GOT3 (cell line): ENCODE results near the gene UBE2I.
"Not testable (repeated sequence)": the region's sequence is repeated elsewhere in the genome, so short reads cannot be mapped to it uniquely, and the experiment has no call there.

Experiments used
- DNase-seq: peaks from one replicate; lab custom pipeline; 2025; ENCODE audit warnings: mixed read lengths; lab: John Stamatoyannopoulos, UW

UBE2I gene

DNA sequence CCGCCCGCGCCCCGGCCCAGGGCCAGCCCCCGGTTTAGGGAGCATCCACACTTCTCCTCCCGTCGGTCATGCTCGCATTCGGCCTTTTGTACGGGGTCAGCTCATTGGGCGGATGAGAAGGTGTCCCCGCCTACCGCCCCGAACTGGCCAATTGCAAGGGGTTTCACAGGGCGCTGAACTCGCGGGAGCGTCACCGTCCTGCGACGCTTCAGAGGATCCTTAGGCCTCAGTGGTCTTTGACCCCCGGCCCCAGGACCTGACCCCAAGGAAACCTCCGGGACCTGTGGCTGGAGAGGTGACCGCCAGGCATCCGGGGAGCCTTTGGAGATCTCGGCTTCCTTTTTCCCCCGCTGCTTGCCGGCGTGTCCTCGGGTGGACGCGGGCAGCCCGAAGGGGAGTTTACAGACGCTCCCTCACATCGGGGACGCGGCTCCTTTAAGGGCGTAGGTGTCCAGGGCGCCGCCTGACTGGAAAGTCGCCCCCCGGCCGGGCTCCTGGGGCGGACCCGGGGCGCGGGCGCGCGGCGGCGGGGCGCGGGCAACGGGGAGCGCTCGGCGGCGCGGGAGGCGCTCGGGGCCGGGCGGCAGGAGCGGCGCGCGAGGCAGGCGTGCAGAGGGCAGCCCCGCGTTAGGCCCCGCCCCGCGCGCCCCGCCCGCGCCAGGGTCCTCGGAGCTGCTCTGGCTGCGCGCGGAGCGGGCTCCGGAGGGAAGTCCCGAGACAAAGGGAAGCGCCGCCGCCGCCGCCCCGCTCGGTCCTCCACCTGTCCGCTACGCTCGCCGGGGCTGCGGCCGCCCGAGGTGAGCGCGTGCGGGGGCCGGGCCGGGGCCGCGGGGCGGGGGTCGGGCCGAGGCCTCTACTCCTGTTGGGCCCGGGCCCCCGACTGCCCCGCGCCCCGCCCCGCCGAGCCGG, at the start of gene UBE2I:
TSS of gene UBE2I (plus strand) at position 660 of the 909 bp plus-strand sequence. CDS start 4,395 bp downstream, outside the sequence.
- DNase-seq, result peak; percentile 95

- no peak for DNase-seq
These were observed 49.7 kb upstream of the UBE2I start for GRCh38 chr16:1259760-1260068.

- DNase-seq, result no peak
These were observed 49.2 kb upstream of the UBE2I start for GRCh38 chr16:1260101-1260680.

- no peak for DNase-seq
These were observed 48.1 kb upstream of the UBE2I start for GRCh38 chr16:1261131-1261892.

DNA sequence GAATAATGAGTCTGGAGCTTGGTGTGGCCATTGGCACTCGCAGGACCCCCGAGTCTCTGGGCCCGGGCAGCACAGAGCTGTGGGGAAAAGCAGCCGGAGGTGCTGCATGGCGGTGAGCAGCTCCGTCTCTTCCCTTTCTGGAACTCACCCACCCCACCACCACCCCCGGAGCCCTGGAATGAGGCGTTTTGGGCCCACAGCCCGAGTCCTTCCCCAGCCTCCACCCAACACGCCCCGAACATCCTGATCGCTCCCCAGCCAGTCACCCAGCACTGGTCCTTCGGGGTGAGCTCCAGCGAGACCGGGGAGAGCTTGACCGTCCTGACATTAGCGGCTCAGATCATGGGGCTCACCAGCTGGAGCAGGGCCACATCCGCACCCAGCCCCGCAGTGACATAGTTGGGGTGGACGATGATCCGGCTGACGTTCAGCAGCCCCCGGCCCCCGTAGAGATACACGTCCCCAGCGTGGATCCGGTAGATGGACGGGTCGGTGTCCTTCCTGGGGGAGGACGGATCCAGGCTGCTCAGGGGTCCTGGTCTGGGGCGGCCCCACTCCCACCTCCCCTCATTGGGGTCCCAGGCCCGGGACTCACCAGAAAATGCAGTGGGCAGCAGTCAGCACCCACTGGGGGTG, 47.1 kb upstream of the UBE2I start:
- no peak for DNase-seq

GRCh38 chr16:1262846-1263221, 46.6 kb upstream of the UBE2I start:
- DNase-seq, result no peak

- no peak for DNase-seq
These were observed 45.7 kb upstream of the UBE2I start for GRCh38 chr16:1263591-1264344.

- no peak for DNase-seq
These were observed 44.9 kb upstream of the UBE2I start for GRCh38 chr16:1264345-1265089.

DNA sequence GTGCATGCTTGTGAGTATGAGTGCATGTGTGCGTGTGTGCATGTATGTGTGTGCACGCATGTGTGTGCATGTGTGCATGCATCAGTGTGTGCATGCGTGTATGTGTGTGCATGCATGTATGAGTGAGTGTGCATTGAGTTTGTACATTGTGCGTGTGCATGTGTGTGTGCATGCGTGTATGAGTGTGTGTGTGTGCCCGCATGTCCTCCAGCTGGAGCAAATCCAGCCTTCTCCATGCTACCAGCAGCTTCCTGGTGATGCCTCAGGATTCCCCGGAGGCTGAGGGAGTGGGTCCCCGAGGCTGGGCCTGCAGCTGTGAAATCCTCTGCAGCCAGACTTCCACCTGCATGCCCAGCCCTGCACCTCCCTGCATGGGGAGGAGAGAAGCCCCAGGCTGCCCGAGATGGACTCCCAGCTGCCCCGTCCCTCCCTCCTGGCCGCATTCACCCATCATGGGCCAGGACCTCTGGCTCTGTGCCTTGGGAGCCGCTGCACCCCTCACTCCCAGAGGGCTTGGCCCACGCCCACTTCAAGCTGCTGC, 44.3 kb upstream of the UBE2I start:
- no peak for DNase-seq

DNA sequence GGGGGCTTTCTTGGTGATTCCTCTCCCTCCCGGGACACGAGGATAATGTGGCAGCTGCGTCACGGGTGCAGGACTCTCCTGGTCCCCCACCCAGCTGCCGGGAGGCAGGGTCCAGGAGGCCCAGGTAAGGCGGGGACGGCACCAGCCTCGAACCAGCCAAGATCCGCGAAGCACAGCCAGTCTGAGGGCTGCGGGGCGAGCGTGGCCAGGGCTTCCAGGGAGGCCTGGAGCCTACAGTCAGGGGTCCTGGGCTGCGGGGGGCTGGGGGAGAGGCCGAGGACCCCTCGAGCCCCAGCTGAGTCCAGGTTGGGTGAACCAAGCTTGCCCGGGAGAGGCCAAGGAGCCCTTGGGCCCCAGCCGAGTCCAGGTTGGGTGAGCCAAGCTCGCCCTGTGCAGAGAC, 43.6 kb upstream of the UBE2I start:
- no peak for DNase-seq

GRCh38 chr16:1269418-1269817, 40.0 kb upstream of the UBE2I start:
- DNase-seq, result not testable (repeated sequence)

DNA sequence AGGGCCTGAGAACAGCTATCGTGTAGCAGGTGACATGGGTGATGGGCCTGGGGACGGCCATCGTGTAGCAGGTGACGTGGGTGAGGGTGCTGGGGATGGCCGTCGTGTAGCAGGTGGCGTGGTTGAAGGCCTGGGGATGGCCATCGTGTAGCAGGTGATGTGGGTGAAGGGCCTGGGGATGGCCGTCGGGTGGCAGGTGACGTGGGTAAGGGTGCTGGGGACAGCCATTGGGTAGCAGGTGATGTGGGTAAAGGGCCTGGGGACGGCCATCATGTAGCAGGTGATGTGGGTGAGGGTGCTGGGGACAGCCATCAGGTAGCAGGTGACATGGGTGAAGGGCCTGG, 38.1 kb upstream of the UBE2I start:
- no peak for DNase-seq

DNA sequence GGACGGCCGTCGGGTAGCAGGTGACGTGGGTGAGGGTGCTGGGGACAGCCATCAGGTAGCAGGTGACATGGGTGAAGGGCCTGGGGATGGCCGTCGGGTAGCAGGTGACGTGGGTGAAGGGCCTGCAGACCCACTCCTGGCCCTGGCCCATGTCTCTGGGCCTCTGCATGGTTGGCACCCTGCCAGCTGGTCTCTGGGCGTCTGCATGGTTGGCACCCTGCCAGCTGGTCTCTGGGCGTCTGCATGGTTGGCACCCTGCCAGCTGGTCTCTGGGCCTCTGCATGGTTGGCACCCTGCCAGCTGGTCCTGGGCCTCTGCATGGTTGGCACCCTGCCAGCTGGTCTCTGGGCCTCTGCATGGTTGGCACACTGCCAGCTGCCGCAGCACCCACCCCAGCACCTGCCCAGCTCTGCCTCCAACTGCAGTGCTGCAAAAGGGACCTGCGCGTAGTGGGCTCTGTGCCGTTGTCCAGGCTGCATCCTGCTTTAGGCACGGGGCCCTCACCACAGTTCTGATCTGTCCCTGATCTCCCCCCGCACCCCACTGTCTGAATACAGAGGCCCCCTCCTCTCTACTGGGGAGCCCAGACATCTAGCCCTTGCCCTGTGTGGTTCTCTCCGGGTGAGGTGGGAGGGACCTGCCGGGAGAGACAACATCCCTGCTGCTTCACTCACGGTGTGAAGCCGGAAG, 37.6 kb upstream of the UBE2I start:
- not testable (repeated sequence) for DNase-seq

DNA sequence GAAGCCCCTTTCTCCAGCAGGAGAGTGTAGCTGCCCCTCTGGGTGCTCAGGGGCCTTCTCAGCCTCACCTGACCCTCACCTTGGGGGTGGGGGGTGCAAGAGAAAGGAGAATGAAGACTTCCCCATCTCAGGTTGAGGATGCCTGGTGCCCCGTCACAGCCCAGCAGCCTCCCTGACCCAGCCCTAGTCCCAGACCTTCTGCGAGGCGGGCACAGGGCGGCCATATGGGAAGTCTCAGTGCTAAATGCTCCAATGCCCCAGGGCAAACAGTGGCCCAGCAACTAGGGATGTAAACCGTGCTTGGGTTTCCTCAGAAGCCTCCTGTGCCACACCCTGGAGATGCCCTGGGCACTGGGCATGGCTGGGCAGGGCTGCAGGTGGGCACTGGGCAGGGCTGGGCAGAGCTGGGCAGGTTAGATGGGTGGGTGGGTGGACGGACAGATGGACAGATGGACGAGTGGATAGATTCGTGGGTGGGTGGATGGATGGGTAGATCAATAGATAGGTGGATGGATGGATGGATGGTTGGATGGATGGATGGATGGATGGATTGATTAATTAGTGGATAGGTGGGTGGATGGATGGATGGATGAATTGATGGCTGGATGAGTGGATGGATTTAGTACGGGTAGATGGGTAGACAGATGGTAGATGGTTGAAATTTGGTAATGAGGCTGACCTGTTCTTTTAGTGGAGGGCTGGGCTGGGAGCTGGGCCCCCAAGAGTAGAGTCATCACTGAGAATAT, 36.8 kb upstream of the UBE2I start:
- no peak for DNase-seq

- DNase-seq, result no peak
These were observed 35.6 kb upstream of the UBE2I start for GRCh38 chr16:1273816-1274215.

DNA sequence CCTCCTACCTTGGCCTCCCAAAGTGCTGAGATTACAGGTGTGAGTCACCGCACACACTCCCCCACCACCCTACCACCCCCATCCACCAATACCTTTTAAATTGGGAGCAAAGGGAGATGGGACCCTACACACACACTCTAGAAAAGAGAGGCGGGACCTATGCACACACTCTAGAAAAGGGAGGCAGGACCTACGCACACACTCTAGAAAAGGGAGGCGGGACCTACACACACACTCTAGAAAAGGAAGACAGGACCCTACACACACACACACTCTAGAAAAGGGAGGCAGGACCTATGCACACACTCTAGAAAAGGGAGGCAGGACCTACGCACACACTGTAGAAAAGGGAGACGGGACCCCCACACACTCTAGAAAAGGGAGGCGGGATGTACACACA, 34.7 kb upstream of the UBE2I start:
- DNase-seq, result no peak

GRCh38 chr16:1275791-1276579, 33.5 kb upstream of the UBE2I start:
- no peak for DNase-seq

DNA sequence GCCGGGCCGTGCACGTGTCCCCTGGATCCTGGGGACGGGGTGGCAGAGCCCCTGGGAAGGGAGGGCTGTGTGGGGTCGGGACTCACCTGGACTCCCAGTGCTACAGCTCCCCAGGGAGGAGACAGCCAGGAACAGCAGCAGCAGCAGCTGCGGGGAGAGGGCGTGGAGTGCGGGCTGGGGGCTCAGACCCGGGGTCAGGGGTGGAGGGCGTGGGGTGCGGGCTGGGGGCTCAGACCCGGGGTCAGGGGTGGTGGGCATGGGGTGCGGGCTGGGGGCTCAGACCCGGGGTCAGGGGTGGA, 32.9 kb upstream of the UBE2I start:
- no peak for DNase-seq

DNA sequence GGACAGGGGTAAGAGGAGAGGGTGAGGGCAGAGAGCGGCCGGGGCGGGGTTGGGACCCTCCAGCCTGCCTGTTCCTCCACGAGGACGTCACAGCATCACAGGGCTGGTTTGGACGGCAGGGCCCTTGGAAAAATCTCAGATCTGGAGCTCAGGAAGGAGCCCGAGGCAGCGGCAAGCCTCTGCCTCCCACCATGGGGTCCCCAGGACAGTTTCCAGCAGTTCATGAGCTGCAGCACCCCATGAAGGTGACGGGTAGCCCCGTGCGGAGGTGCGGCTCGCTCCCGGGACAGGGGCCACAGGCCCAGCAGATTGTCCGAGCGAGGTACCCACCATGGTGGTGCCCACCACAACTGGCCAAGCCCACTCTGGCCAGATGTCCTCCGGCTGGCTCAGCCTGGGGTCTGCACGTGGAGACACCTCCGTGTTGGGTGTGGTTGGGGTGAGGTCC, 32.3 kb upstream of the UBE2I start:
- no peak for DNase-seq
